Activated naive CD8-positive, alpha-beta T cell treated with anti-CD3 and anti-CD28 coated beads, Interleukin-2, amount 50 U/mL, for 24 hours (primary cell): Measurements from ENCODE around the gene CTU1.

Experiments used
- ATAC-seq: fragments of 150-1000 bp; cut with Tn5 transposase; one replicate; pipeline ENCODE4 v1.10.0; 2021
- DNase-seq: peaks from one replicate; pipeline ENCODE4 v3.0.0; 2021
- H3K27ac Mint-ChIP-seq: one replicate; pipeline ENCODE4 v1.8.0; 2021; ENCODE audit warnings: mild to moderate bottlenecking, mixed read lengths
- H3K27me3 Mint-ChIP-seq: one replicate; pipeline ENCODE4 v1.8.0; 2021; ENCODE audit warnings: mixed read lengths
- H3K36me3 Mint-ChIP-seq: one replicate; pipeline ENCODE4 v1.8.0; 2021; ENCODE audit warnings: low read depth, mixed read lengths
- H3K4me1 Mint-ChIP-seq: one replicate; pipeline ENCODE4 v1.8.0; 2021; ENCODE audit warnings: mixed read lengths
- H3K4me3 Mint-ChIP-seq: one replicate; pipeline ENCODE4 v1.8.0; 2021; ENCODE audit warnings: mild to moderate bottlenecking, moderate library complexity, mixed read lengths
- H3K9me3 Mint-ChIP-seq: one replicate; pipeline ENCODE4 v1.8.0; 2021; ENCODE audit warnings: mixed read lengths

CTU1 gene

GRCh38 chr19:51124216-51124615, 16.0 kb upstream of the CTU1 start:
- peak overlapping the region; percentile 78 for H3K27ac Mint-ChIP-seq
- H3K36me3 Mint-ChIP-seq = no peaks in the 10 kb centered on the region
- peaks cover 69% of the 10 kb centered on the region for H3K4me1 Mint-ChIP-seq
- no peaks in the 10 kb centered on the region for H3K9me3 Mint-ChIP-seq
- no peak overlapping the region for H3K4me3 Mint-ChIP-seq
- ATAC-seq (no peak), DNase-seq (no peak)
- no peaks in the 10 kb centered on the region for H3K27me3 Mint-ChIP-seq

GRCh38 chr19:51123802-51124201, 15.6 kb upstream of the CTU1 start:
- Mint-ChIP-seq H3K36me3 (no peaks in the 10 kb centered on the region), H3K27ac (peak overlapping the region; percentile 78), H3K4me1 (peaks cover 69% of the 10 kb centered on the region), H3K9me3 (no peaks in the 10 kb centered on the region), H3K4me3 (peak overlapping the region; percentile 37), H3K27me3 (no peaks in the 10 kb centered on the region)
- DNase-seq (no peak), ATAC-seq (no peak)

- peaks cover 65% of the 10 kb centered on the region for H3K4me1 Mint-ChIP-seq
- peak overlapping the region; percentile 78 for H3K27ac Mint-ChIP-seq
- H3K4me3 Mint-ChIP-seq = peak overlapping the region; percentile 37
- H3K27me3 Mint-ChIP-seq = no peaks in the 10 kb centered on the region
- no peaks in the 10 kb centered on the region for H3K9me3 Mint-ChIP-seq
- ATAC-seq = no peak
- peak; percentile 43 for DNase-seq
- no peaks in the 10 kb centered on the region for H3K36me3 Mint-ChIP-seq
Observed at GRCh38 chr19:51123381-51123800, 15.2 kb upstream of the CTU1 start.

GRCh38 chr19:51122112-51122981, 14.1 kb upstream of the CTU1 start:
- DNase-seq = no peak
- Mint-ChIP-seq H3K4me1 (peaks cover 57% of the 10 kb centered on the region), H3K27me3 (no peaks in the 10 kb centered on the region), H3K36me3 (no peaks in the 10 kb centered on the region), H3K27ac (peak overlapping the region; percentile 79), H3K9me3 (no peaks in the 10 kb centered on the region), H3K4me3 (peak overlapping the region; percentile 14)
- ATAC-seq = peak; percentile 20

GRCh38 chr19:51121257-51121656, 13.0 kb upstream of the CTU1 start:
- H3K27me3 Mint-ChIP-seq = no peaks in the 10 kb centered on the region
- no peak overlapping the region for H3K27ac Mint-ChIP-seq
- ATAC-seq (no peak), DNase-seq (no peak)
- no peak overlapping the region for H3K4me3 Mint-ChIP-seq
- no peaks in the 10 kb centered on the region for H3K9me3 Mint-ChIP-seq
- no peaks in the 10 kb centered on the region for H3K36me3 Mint-ChIP-seq
- peaks cover 57% of the 10 kb centered on the region for H3K4me1 Mint-ChIP-seq

- H3K27ac Mint-ChIP-seq = no peak overlapping the region
- no peaks in the 10 kb centered on the region for H3K27me3 Mint-ChIP-seq
- no peaks in the 10 kb centered on the region for H3K36me3 Mint-ChIP-seq
- DNase-seq = no peak
- peaks cover 63% of the 10 kb centered on the region for H3K4me1 Mint-ChIP-seq
- H3K4me3 Mint-ChIP-seq = no peak overlapping the region
- H3K9me3 Mint-ChIP-seq = no peaks in the 10 kb centered on the region
- no peak for ATAC-seq
Observed at GRCh38 chr19:51120160-51120559, 12.0 kb upstream of the CTU1 start.

GRCh38 chr19:51119611-51120010, 11.4 kb upstream of the CTU1 start:
- Mint-ChIP-seq H3K4me3 (no peak overlapping the region), H3K27me3 (no peaks in the 10 kb centered on the region), H3K27ac (no peak overlapping the region), H3K4me1 (peaks cover 58% of the 10 kb centered on the region), H3K36me3 (no peaks in the 10 kb centered on the region), H3K9me3 (no peaks in the 10 kb centered on the region)
- DNase-seq (no peak), ATAC-seq (no peak)

GRCh38 chr19:51119101-51119500, 10.9 kb upstream of the CTU1 start:
- H3K9me3 Mint-ChIP-seq = no peaks in the 10 kb centered on the region
- H3K4me1 Mint-ChIP-seq = peaks cover 53% of the 10 kb centered on the region

GRCh38 chr19:51116736-51117286, 8.6 kb upstream of the CTU1 start:
- H3K27ac Mint-ChIP-seq = no peak overlapping the region
- H3K27me3 Mint-ChIP-seq = no peaks in the 10 kb centered on the region
- peak; percentile 16 for ATAC-seq
- no peaks in the 10 kb centered on the region for H3K9me3 Mint-ChIP-seq
- peaks cover 30% of the 10 kb centered on the region for H3K4me1 Mint-ChIP-seq
- no peak overlapping the region for H3K4me3 Mint-ChIP-seq
- no peaks in the 10 kb centered on the region for H3K36me3 Mint-ChIP-seq
- DNase-seq = no peak

More at GRCh38 chr19:51119101-51119500, 10.9 kb upstream of the CTU1 start:
- Mint-ChIP-seq H3K36me3 (no peaks in the 10 kb centered on the region), H3K27me3 (no peaks in the 10 kb centered on the region), H3K27ac (peak overlapping the region; percentile 17), H3K4me3 (no peak overlapping the region)
- DNase-seq = no peak
- no peak for ATAC-seq

- no peaks in the 10 kb centered on the region for H3K36me3 Mint-ChIP-seq
- H3K27ac Mint-ChIP-seq = peak overlapping the region; percentile 70
- no peak overlapping the region for H3K4me3 Mint-ChIP-seq
- no peaks in the 10 kb centered on the region for H3K9me3 Mint-ChIP-seq
- DNase-seq (no peak), ATAC-seq (peak; percentile 77)
- peaks cover 30% of the 10 kb centered on the region for H3K4me1 Mint-ChIP-seq
- H3K27me3 Mint-ChIP-seq = no peaks in the 10 kb centered on the region
Observed at GRCh38 chr19:51114087-51114729, 6.0 kb upstream of the CTU1 start.

GRCh38 chr19:51111606-51112005, 3.4 kb upstream of the CTU1 start:
- no peak for ATAC-seq
- H3K4me1 Mint-ChIP-seq = peaks cover 35% of the 10 kb centered on the region
- no peak overlapping the region for H3K4me3 Mint-ChIP-seq

GRCh38 chr19:51110666-51110971, 2.4 kb upstream of the CTU1 start:
- H3K36me3 Mint-ChIP-seq = peaks cover 11% of the 10 kb centered on the region
- H3K4me3 Mint-ChIP-seq = no peak overlapping the region
- ATAC-seq (no peak), DNase-seq (no peak)
- no peak overlapping the region for H3K27ac Mint-ChIP-seq
- H3K9me3 Mint-ChIP-seq = no peaks in the 10 kb centered on the region
- H3K27me3 Mint-ChIP-seq = peaks cover 2% of the 10 kb centered on the region
- H3K4me1 Mint-ChIP-seq = peaks cover 30% of the 10 kb centered on the region

More at GRCh38 chr19:51111606-51112005, 3.4 kb upstream of the CTU1 start:
- peaks cover 8% of the 10 kb centered on the region for H3K36me3 Mint-ChIP-seq
- no peak overlapping the region for H3K27ac Mint-ChIP-seq
- no peaks in the 10 kb centered on the region for H3K9me3 Mint-ChIP-seq
- DNase-seq = no peak
- peaks cover 2% of the 10 kb centered on the region for H3K27me3 Mint-ChIP-seq

- Mint-ChIP-seq H3K4me1 (peaks cover 37% of the 10 kb centered on the region), H3K36me3 (peaks cover 18% of the 10 kb centered on the region), H3K27me3 (peaks cover 2% of the 10 kb centered on the region), H3K9me3 (no peaks in the 10 kb centered on the region), H3K4me3 (peak overlapping the region; percentile 91), H3K27ac (peak overlapping the region; percentile 91)
- DNase-seq (no peak), ATAC-seq (peak; percentile 6)
Observed at GRCh38 chr19:51108805-51109146, 567 bp upstream of the CTU1 start.

GRCh38 chr19:51107406-51108065, 673 bp downstream of the CTU1 start:
- no peak for DNase-seq
- peak; percentile 15 for ATAC-seq
- H3K36me3 Mint-ChIP-seq = peaks cover 26% of the 10 kb centered on the region
- peak overlapping the region; percentile 91 for H3K4me3 Mint-ChIP-seq
- peak overlapping the region; percentile 91 for H3K27ac Mint-ChIP-seq
- H3K27me3 Mint-ChIP-seq = peaks cover 2% of the 10 kb centered on the region
- peaks cover 46% of the 10 kb centered on the region for H3K4me1 Mint-ChIP-seq
- H3K9me3 Mint-ChIP-seq = no peaks in the 10 kb centered on the region
